ENCODE results near the gene PUM1. TPM values are rescaled to one million over a fixed set of nuclear protein-coding genes. Genes with fewer than 3 reads are reported as not detected.

PUM1 gene
- total RNA-seq, 1 experiment from 2014 or later: 110 TPM

DNA sequence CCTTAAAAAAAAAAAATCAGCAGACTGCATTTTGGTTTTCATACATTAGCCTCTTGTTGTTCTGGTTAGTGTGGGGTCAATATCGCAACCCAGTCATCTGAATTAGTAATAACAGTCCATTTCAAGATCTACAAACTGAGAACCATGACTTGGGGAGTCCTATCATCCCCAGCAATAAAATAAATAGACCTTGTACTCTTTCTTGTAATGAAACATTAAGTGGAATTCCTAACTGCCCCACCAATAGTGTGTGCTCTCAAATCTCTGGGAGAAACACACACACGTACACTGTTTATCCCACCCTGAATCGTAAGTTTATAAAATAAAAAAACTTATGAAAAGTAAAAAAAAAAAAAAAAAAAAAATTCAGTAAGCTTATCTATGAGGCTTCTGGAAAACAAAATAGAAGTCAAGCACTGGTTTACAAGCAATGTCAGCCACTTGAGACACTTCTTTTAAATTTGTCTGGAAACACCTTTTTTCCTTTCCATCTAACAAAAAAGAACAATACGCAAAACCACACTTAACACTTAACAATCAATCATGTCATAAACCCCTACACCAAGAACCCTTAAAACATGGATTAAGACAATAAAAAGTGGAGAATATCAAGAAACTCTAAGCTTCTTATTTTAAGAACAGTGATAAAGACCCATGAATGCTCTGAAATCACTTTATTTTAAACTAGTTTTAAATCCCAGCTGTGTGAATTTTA is 53.1 kb downstream of the PUM1 start:
- Mint-ChIP-seq H3K9me3 (ENCODE audit: unreplicated experiment) (no peaks in the 10 kb centered on the region), H3K36me3 (ENCODE audit: insufficient read depth, unreplicated experiment) (peaks cover 44% of the 10 kb centered on the region), H3K27ac (ENCODE audit: low read depth, unreplicated experiment) (peak overlapping the region; percentile 16), H3K27me3 (ENCODE audit: insufficient read depth, unreplicated experiment) (no peaks in the 10 kb centered on the region), H3K4me1 (ENCODE audit: insufficient read depth, unreplicated experiment) (peaks cover 56% of the 10 kb centered on the region), H3K4me3 (ENCODE audit: unreplicated experiment) (no peak overlapping the region)
- ChIA-PET CTCF (interaction anchor here (0.6 kb wide), 2 partner anchors 372 to 955 kb away, joined by 3 to 4 read pairs; no protein-coding TSS in a partner anchor), POLR2A (interaction anchor here (1.0 to 3.1 kb wide), 4 partner anchors 10 to 54 kb away, joined by 4 to 9 read pairs (median 6); no protein-coding TSS in a partner anchor)
- TF ChIP-seq, protein P1, sequence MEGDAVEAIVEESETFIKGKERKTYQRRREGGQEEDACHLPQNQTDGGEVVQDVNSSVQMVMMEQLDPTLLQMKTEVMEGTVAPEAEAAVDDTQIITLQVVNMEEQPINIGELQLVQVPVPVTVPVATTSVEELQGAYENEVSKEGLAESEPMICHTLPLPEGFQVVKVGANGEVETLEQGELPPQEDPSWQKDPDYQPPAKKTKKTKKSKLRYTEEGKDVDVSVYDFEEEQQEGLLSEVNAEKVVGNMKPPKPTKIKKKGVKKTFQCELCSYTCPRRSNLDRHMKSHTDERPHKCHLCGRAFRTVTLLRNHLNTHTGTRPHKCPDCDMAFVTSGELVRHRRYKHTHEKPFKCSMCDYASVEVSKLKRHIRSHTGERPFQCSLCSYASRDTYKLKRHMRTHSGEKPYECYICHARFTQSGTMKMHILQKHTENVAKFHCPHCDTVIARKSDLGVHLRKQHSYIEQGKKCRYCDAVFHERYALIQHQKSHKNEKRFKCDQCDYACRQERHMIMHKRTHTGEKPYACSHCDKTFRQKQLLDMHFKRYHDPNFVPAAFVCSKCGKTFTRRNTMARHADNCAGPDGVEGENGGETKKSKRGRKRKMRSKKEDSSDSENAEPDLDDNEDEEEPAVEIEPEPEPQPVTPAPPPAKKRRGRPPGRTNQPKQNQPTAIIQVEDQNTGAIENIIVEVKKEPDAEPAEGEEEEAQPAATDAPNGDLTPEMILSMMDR (IDR thresholded peaks at IDR 0.05; ENCODE audit: unreplicated experiment): no peak
- intact Hi-C loops (cut with micrococcal nuclease): no loop called here
- DNase-seq (ENCODE audit: unreplicated experiment): no peak
- BruUV-seq (replicated peaks): no TSS peak

DNA sequence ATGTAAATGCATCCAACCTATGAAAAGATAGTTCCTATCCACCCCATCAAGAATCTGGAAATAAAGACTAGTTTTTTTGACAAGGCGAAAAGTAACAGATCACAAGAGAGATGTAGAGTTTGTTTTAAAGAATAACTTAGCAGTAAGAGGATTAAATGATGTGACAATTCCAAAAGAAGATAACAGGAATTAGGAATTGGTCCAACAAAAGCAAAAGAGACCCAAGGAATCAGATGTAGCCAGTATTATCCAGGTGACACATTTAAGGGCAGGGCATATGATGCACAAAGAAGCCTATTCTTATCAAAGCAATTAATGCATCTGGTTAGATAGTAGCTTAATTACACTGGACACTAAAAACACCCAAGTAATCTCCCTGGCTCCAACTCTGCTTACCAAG is 53.8 kb downstream of the PUM1 start:
- POLR2A ChIA-PET: interaction anchor here (1.0 to 3.1 kb wide), 6 partner anchors 9 to 54 kb away, joined by 4 to 16 read pairs (median 6); no protein-coding TSS in a partner anchor
- BruUV-seq (replicated peaks): no TSS peak
- peak overlapping the region; percentile 16 for H3K27ac Mint-ChIP-seq (ENCODE audit: low read depth, unreplicated experiment)

DNA sequence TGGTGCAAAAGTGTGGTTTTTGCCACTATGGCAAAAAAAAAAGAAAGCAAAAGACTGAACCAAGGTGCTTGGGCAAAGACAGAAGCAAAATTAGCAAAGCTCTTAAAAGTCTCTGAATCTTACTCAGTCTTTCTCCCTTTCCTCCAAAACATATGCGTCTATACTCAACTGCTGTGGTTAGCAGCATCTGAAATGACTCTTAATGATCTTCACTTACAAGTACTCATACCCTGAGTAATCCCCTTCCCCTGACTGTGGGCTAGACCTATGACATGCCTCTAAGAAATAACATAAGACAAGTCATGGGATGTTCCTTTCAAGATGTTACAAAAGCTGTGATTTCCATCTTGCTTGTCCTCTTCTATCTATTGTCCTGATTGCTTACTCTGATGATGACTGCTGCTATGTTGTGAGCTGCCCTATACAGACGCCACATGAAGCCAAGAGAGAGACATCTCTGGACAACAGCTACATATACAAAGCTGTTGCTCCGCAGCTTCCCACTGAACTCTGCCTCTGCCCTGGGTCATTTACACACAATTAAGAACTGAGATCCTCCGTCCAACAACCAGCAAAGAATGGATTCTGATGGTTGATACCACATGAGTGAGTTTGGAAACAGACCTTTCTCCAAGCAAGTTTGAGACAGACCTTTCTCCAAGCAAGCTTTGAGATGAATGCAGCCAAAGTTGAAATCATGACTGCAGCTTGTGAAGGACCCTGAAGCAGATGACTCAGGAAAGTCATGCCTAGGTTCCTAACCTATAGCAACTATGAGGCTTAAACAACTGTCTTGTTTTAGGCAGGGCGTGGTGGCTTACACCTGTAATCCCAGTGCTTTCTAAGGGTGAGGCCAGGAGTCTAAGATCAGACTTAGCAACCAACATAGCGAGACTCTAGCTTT is 55.2 kb downstream of the PUM1 start:
- peaks cover 60% of the 10 kb centered on the region for H3K4me1 Mint-ChIP-seq (ENCODE audit: insufficient read depth, unreplicated experiment)
- DNase-seq (ENCODE audit: unreplicated experiment): peak; percentile 23
- peaks cover 51% of the 10 kb centered on the region for H3K36me3 Mint-ChIP-seq (ENCODE audit: insufficient read depth, unreplicated experiment)
- H3K9me3 Mint-ChIP-seq (ENCODE audit: unreplicated experiment): no peaks in the 10 kb centered on the region
- intact Hi-C loops (cut with micrococcal nuclease): no loop called here
- TF ChIP-seq, protein P1 (IDR thresholded peaks at IDR 0.05; ENCODE audit: unreplicated experiment): no peak
- ChIA-PET POLR2A (interaction anchor here (0.7 to 3.1 kb wide), 16 partner anchors 8 to 404 kb away, joined by 3 to 16 read pairs (median 4); no protein-coding TSS in a partner anchor), CTCF (interaction anchor here (0.6 to 1.2 kb wide), 6 partner anchors 14 to 230 kb away, joined by 3 to 4 read pairs (median 3); no protein-coding TSS in a partner anchor)
- no peak overlapping the region for H3K4me3 Mint-ChIP-seq (ENCODE audit: unreplicated experiment)
- BruUV-seq (replicated peaks): no TSS peak
- no peak overlapping the region for H3K27ac Mint-ChIP-seq (ENCODE audit: low read depth, unreplicated experiment)
- no peaks in the 10 kb centered on the region for H3K27me3 Mint-ChIP-seq (ENCODE audit: insufficient read depth, unreplicated experiment)

More for the DNA sequence above, 53.8 kb downstream of the PUM1 start:
- Mint-ChIP-seq H3K4me3 (ENCODE audit: unreplicated experiment) (no peak overlapping the region), H3K4me1 (ENCODE audit: insufficient read depth, unreplicated experiment) (peaks cover 55% of the 10 kb centered on the region), H3K27me3 (ENCODE audit: insufficient read depth, unreplicated experiment) (no peaks in the 10 kb centered on the region), H3K9me3 (ENCODE audit: unreplicated experiment) (no peaks in the 10 kb centered on the region), H3K36me3 (ENCODE audit: insufficient read depth, unreplicated experiment) (peaks cover 43% of the 10 kb centered on the region)
- TF ChIP-seq, protein P1 (IDR thresholded peaks at IDR 0.05; ENCODE audit: unreplicated experiment): no peak
- CTCF ChIA-PET: interaction anchor here (0.6 to 1.2 kb wide), 4 partner anchors 12 to 955 kb away, joined by 3 to 4 read pairs (median 4); no protein-coding TSS in a partner anchor
- DNase-seq (ENCODE audit: unreplicated experiment): no peak
- intact Hi-C loops (cut with micrococcal nuclease): no loop called here

Measured in MCF 10A (cell line).